Kidney (tissue), 14 donors: ENCODE measurements around the gene C10orf67. TPM values are rescaled to one million over a fixed set of nuclear protein-coding genes. Genes with fewer than 3 reads are reported as not detected.

Experiments
- DNase-seq, 5 donors: peaks; one replicate each; pipeline ENCODE4 v3.0.0-alpha.2; 2013 to 2020
- FAIRE-seq: peaks from 2 replicates; lab custom pipeline; 2012; peaks lifted over from hg19 to GRCh38; lab: Jason Lieb, UNC
- H3K27ac ChIP-seq, 2 donors: one replicate each; pipeline ENCODE4 v1.7.0; 2013; ENCODE audit warnings: low read depth in 2 of 2, low read length in 2 of 2, inconsistent platforms in 1 of 2
- H3K27me3 ChIP-seq: one replicate; pipeline ENCODE4 v1.7.1; 2013; ENCODE audit warnings: low read length, inconsistent platforms; ENCODE audit not compliant: control insufficient read depth, insufficient read depth
- H3K36me3 ChIP-seq, 3 donors: one replicate each; pipeline versions ENCODE4 v1.7.0 to v1.7.1; 2013; ENCODE audit warnings: low read length in 3 of 3, control low read depth in 1 of 3, inconsistent platforms in 1 of 3; ENCODE audit not compliant: insufficient read depth in 3 of 3, control insufficient read depth in 2 of 3
- H3K4me1 ChIP-seq, 3 donors: one replicate each; pipeline versions ENCODE4 v1.7.0 to v1.7.1; 2013; ENCODE audit warnings: low read length in 3 of 3, inconsistent platforms in 1 of 3, low read depth in 1 of 3; ENCODE audit not compliant: control insufficient read depth in 2 of 3, insufficient read depth in 2 of 3
- H3K4me3 ChIP-seq, 3 donors: one replicate each; pipeline versions ENCODE4 v1.7.0 to v1.8.1; 2013; ENCODE audit warnings: low read length in 3 of 3, control low read depth in 1 of 3, inconsistent platforms in 1 of 3
- H3K9ac ChIP-seq, 3 donors: one replicate each; pipeline versions ENCODE4 v1.7.0 to v1.7.1; 2013; ENCODE audit warnings: low read length in 3 of 3, control low read depth in 1 of 3, inconsistent platforms in 1 of 3
- H3K9me3 ChIP-seq, 3 donors: one replicate each; pipeline versions ENCODE4 v1.7.0 to v1.7.1; 2013; ENCODE audit warnings: low read length in 3 of 3, control low read depth in 1 of 3, inconsistent platforms in 1 of 3; ENCODE audit not compliant: control insufficient read depth in 2 of 3, insufficient read depth in 1 of 3
- intact Hi-C: fragments of 100-400 bp; cut with DNase I; formaldehyde crosslinking; loops from one replicate; pipeline ENCODE4 v1.11.1; 2022
- polyA plus RNA-seq: library from polyadenylated mRNA; stranded (reverse); fragments of 350-450 nt; fragmentation: Illumina TruSeq; extraction: RNeasy Lipid Tissue Mini Kit (QIAGEN cat#74804); gene quantifications from one replicate; pipeline ENCODE4 v1.2.3, GENCODE V29; 2014; ENCODE audit warnings: low read depth, low replicate concordance; ENCODE audit not compliant: insufficient read depth
- total RNA-seq: library from RNA; stranded (reverse); fragmentation: NEBNext Ultra II Directional; extraction: Animal tissue kit (Norgen Biotek cat#: 25700); gene quantifications from one replicate; pipeline ENCODE4 v1.2.1, GENCODE V29; 2021
- TF ChIP-seq, protein P1 (sequence below): IDR thresholded peaks from 3 replicates; pipeline ENCODE4 v1.5.1; 2012; ENCODE audit warnings: mild to moderate bottlenecking, moderate library complexity, borderline replicate concordance; ENCODE audit not compliant: insufficient read depth; ENCODE audit errors: extremely low read depth
- donor health status: control.
- donor health status: control.
- donor health status: control.
- donor health status: control.
- donor health status: control.
- donor health status: DM: yes; HTN: yes; CAD: no.
- donor health status: Normal renal cell carcinoma (clear cell type).

The C10orf67 gene
- total and polyA plus RNA-seq, 2 donors from 2014 or later: 1.1 to 1.6 TPM

DNA sequence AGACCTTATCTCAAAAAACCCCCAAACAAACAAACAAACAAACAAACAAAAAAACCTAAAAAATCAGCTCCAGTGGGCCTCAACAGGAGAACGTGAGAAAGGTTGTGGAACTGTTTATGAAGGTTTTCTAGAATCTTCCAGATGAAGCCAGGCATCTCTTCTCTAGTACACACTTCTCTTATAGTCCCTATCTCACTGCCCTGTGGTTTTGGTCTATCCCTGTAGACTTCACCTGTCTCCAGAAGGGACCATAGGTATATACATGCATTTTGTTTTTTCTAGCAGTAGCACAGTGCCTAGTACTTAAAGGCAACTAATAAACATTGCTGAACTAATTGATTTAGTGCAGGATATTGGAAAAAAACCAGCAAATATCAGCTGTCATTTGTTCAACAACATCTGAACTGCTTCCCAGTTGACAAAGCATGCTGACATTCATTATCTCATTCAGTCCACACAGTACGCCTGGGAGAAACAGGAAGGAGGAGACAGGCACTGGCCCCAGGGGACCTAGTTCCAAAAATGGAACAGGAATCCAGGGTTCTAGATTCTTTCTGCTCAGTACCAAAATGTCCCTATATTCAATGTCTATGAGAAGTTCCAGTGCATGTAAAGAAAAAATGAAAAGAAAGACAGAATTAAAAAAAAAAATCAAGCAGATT lies 59.8 kb downstream of the C10orf67 start:
- Histone ChIP-seq H3K27me3 (no peaks in the 10 kb centered on the region), H3K9ac (no peak overlapping the region), H3K4me3 (no peak overlapping the region), H3K36me3 (no peaks in the 10 kb centered on the region), H3K4me1 (no peaks in the 10 kb centered on the region), H3K9me3 (no peaks in the 10 kb centered on the region), H3K27ac (no peak overlapping the region)
- intact Hi-C loops: no loop called here
- no peak for FAIRE-seq
- DNase-seq: no peak
- TF ChIP-seq, protein P1, sequence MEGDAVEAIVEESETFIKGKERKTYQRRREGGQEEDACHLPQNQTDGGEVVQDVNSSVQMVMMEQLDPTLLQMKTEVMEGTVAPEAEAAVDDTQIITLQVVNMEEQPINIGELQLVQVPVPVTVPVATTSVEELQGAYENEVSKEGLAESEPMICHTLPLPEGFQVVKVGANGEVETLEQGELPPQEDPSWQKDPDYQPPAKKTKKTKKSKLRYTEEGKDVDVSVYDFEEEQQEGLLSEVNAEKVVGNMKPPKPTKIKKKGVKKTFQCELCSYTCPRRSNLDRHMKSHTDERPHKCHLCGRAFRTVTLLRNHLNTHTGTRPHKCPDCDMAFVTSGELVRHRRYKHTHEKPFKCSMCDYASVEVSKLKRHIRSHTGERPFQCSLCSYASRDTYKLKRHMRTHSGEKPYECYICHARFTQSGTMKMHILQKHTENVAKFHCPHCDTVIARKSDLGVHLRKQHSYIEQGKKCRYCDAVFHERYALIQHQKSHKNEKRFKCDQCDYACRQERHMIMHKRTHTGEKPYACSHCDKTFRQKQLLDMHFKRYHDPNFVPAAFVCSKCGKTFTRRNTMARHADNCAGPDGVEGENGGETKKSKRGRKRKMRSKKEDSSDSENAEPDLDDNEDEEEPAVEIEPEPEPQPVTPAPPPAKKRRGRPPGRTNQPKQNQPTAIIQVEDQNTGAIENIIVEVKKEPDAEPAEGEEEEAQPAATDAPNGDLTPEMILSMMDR: no peak

DNA sequence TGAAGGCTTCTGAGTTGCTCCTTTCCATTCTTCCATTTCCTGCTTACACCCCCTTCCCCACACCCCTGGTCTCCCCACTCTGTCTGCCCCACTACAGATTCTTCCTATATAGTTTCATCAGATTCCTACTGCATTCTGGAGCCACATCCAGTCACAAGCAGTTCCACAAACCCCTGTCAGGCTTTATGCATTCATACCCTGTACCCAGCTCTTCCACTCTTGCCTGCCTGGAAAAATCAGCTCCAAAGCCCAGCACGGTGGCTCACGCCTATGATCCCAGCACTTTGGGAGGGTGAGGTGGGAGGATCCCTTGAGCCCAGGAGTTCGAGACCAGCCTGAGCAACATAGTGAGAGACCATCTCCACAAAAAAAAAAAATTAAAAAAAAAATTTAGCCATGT lies 60.4 kb downstream of the C10orf67 start:
- FAIRE-seq (no peak), DNase-seq (no peak)
- Histone ChIP-seq H3K36me3 (no peaks in the 10 kb centered on the region), H3K27me3 (no peaks in the 10 kb centered on the region), H3K4me3 (no peak overlapping the region), H3K9ac (no peak overlapping the region), H3K27ac (no peak overlapping the region), H3K4me1 (no peaks in the 10 kb centered on the region), H3K9me3 (no peaks in the 10 kb centered on the region)
- TF ChIP-seq, protein P1: no peak
- intact Hi-C loops: no loop called here

DNA sequence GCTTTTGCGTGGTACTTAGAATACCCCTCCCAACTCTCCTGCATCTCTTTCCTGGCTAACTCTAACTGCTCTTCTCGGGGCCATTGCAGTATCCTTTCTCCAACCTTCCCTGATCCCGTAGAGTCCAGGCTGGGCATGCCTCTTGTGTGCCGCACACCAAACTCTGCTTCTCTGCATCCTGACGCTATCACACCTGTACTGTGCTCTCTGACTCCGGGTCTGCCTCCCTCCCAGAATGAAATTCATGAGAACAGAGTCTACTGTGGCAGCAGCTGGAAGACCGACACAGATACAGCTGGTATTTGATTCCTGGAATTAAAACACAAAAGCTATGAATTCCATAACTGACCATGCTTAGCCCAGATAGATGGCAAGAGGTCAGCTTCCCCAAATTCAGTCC lies 60.9 kb downstream of the C10orf67 start:
- no peaks in the 10 kb centered on the region for H3K27me3 ChIP-seq
- no peak overlapping the region for H3K4me3 ChIP-seq
- no peak for FAIRE-seq
- no peaks in the 10 kb centered on the region for H3K4me1 ChIP-seq
- H3K9ac ChIP-seq: no peak overlapping the region
- no peaks in the 10 kb centered on the region for H3K36me3 ChIP-seq
- intact Hi-C loops: no loop called here
- DNase-seq: no peak
- TF ChIP-seq, protein P1: no peak
- H3K9me3 ChIP-seq: no peaks in the 10 kb centered on the region
- no peak overlapping the region for H3K27ac ChIP-seq

DNA sequence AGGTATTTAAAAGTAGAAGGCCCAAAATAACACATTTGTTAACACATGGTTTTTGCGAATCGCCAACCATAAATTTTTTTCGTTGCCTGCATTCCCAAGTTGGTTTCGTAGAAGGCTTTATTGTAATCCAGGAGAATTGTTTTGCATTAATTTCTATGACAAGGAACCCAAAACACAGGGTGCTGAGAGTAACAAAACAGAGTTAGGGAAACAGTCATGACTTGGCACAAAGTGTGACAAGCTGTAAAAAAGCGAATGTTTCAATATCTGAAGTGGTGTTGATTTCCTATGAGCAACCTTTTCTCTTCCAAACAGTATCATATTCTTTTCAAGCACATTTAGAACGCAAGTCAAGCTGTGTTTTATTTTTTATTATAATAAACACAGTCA lies 63.6 kb downstream of the C10orf67 start:
- TF ChIP-seq, protein P1: no peak
- Histone ChIP-seq H3K4me3 (no peak overlapping the region), H3K9ac (no peak overlapping the region), H3K9me3 (no peaks in the 10 kb centered on the region), H3K27ac (no peak overlapping the region), H3K27me3 (no peaks in the 10 kb centered on the region), H3K4me1 (no peaks in the 10 kb centered on the region), H3K36me3 (no peaks in the 10 kb centered on the region)
- DNase-seq (no peak), FAIRE-seq (no peak)
- intact Hi-C loops: no loop called here
